ENCODE results near the gene COQ8A.
A peak's percentile ranks its signal among the peaks of the same experiment; 100 is the strongest.

The COQ8A gene

DNA sequence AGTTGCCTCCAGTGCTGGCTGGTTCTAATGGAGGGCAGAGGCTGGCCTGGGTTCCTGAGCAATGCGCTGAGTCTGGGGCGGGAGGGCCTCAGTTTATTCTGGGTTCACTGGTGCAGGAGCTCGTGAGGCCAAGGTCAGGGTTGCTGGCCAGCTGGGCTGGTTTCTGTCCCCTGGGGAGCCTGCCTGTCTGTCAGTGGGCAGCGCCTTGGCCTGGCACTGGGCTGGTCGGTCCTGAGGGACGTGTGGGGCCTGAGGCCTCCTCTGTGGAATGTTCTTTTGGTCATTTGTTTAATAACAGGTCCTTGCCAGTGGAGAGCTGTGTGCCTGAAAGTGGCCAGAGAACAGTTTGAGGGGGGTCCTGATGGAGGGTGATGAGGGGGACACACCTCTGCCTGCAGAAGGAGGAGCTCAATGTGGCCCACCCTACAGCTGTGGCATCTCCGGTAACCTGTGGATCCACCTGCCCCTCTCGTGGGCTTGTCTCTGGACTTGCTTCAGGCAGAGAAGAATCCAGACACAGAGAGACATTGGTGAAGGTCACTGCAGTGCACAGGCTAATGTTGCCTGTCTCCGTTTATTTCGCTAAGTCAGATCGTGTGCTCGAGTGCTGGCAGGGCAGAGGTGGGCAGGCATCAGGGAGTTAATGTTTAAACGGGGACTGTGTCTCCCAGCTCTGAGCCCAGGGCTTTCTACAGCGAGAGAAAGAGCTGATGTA lies 34.6 kb downstream of the COQ8A start:
- peak; percentile 5 for DNase-seq

- DNase-seq = no peak
Observed at GRCh38 chr1:226975259-226976250, 35.5 kb downstream of the COQ8A start.

DNA sequence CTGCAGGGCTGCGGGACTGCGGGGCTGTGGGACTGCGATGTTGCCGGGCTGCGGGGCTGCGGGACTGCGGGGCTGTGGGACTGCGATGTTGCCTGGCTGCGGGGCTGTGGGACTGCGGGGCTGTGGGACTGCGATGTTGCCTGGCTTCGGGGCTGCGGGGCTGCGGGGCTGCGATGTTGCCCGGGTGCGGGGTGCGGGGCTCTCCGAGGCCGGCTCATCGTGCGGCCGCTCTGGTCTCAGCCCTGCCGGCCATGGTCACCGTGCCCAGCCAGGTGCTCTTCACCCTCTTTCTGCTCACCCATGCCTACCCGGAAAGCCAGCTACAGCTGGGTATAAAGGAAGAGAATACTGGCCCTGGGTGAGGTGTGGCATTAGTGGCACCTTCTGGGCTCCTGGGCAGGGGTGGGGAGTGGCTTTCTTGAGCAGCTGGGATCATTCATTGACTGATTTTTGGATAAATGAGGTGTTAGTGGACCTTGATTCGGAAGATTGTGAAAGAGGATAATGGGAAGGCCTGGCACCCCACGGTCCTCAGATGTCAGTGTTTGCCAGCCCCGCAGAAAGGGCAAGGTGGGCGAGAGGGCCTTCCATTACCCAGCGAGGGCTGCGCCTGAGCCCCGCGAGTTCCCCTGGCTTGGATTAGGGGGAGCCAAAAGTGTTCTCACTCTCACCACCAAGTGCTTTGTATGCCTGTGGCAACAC lies 36.3 kb downstream of the COQ8A start:
- no peak for DNase-seq

DNA sequence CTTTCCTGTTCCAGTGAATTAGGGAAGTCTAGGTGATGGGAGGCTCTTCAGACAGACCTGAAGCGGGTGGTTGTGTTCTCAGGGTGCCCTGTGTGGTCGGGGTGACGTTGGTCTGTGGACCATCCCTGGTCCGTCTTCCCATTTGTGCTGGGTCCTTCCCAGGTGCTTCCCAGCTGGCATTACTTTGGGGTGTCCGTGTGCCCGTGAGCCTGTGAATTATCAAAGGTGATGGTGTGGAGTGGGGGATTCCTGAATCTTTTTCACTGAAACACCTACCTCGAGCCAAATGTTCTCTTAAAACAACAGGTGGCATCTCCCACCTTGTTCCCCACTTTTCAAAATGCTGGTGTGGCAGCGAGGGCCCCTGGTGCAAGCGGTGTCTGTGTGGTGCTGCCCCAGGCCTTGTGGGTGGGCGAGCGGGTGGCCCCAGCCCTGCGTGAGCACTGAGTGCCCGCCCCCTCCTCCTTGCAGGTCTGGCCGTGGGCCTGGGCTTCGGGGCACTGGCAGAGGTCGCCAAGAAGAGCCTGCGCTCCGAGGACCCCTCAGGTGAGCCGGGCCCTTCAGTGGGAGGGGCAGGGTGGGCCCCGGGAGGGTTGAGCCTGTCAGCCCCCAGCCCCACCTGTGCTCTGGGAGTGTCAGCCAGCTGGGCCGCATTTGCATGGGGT lies 37.0 kb downstream of the COQ8A start:
- no peak for DNase-seq

GRCh38 chr1:226977643-226978431 lies 37.7 kb downstream of the COQ8A start:
- DNase-seq = no peak

DNA sequence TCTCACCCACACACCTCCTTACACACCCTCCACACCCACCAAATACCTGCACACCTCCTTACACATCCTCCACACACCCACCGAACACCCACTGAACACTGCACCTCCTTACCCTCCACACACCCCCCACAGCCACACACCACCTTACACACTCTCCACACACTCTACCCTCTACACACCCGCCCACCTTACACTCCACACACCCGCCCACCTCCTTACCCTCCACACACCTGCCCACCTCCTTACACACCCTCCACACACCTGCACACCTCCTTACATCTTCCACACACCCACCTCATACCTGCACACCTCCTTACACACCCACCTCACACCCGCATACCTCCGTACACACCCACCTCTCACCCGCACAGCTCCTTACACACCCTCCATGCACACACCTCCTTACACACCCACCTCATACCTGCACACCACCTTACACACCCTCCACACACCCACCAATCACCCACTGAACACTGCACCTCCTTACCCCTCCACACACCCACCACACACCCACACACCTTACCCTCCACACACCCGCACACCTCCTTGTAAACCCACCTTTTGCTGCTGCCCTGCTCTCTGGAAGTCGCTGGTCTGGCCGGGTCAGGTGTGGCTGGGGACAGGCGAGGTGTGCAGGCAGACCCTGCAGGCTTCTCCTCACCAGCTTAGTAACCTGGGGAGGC lies 38.5 kb downstream of the COQ8A start:
- no peak for DNase-seq

GRCh38 chr1:226979115-226979516 lies 39.0 kb downstream of the COQ8A start:
- no peak for DNase-seq

- no peak for DNase-seq
Observed at GRCh38 chr1:226979517-226980121, 39.5 kb downstream of the COQ8A start.

- no peak for DNase-seq
Observed at GRCh38 chr1:226980122-226980560, 40.0 kb downstream of the COQ8A start.

GRCh38 chr1:226980565-226981385 lies 40.7 kb downstream of the COQ8A start:
- DNase-seq = no peak

- DNase-seq = no peak
Observed at GRCh38 chr1:226981386-226981817, 41.3 kb downstream of the COQ8A start.

DNA sequence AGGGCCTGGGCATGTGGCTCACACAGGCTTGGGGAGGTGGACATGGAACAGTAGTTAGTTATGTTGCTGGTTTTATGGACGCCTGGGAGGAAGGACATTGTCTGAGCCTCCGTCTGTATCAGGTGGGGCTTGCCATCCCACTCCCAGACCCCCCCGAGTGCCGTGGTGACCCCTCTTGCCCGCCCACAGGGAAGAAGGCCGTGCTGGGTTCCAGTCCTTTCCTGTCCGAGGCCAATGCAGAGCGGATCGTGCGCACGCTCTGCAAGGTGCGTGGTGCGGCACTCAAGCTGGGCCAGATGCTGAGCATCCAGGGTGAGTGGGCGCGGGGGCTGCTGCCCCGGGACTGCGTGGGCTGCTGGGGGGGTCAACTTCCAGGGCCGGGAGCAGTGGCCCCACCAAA lies 41.7 kb downstream of the COQ8A start:
- no peak for DNase-seq

GRCh38 chr1:226982451-226983177 lies 42.5 kb downstream of the COQ8A start:
- DNase-seq = no peak

- DNase-seq = no peak
Observed at GRCh38 chr1:226983247-226983991, 43.3 kb downstream of the COQ8A start.

DNA sequence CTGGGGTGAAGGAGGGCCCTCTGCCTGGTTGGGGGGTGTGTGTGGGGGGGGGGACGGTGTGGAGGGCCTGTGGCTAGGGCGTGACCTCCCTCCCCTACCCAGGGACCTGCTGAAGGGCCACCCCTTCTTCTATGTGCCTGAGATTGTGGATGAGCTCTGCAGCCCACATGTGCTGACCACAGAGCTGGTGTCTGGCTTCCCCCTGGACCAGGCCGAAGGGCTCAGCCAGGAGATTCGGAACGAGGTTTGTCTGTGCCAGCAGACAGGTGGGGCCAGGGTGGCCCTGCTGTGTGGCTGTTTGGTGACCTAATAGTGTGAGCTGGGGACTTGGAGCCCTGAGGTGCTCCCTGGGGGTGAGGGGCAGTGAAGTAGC lies 43.9 kb downstream of the COQ8A start:
- DNase-seq = no peak

DNA sequence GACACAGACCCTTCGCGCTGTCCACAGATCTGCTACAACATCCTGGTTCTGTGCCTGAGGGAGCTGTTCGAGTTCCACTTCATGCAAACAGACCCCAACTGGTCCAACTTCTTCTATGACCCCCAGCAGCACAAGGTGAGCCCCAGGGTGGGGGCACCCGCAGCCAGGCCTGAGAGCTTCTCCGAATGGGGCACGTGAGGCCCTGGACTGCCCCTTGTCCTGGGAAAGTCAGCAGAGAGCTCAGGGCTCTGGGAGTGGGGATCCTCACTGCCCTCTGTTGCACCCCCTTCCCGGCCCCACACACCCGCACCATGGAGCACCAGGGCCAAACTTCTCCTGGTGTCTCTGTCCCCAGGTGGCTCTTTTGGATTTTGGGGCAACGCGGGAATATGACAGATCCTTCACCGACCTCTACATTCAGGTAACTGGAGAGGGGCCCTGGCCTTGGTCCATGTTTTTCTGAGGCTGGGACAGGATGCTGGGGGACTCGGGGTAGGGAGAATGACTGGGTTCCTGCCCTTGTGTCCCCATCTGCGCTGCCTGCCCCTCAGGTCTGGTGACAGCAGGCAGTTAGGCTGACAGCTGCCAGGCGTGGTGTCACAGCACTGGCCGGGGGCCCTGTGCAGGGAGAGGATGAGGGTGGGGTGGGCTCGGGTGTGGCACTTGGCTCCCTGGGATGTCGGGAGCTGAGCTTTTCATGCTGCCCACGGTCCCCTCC lies 44.6 kb downstream of the COQ8A start:
- DNase-seq = peak; percentile 85

GRCh38 chr1:226985239-226985838 lies 45.2 kb downstream of the COQ8A start:
- no peak for DNase-seq
